ENCODE results near the gene APBA2.

DNA sequence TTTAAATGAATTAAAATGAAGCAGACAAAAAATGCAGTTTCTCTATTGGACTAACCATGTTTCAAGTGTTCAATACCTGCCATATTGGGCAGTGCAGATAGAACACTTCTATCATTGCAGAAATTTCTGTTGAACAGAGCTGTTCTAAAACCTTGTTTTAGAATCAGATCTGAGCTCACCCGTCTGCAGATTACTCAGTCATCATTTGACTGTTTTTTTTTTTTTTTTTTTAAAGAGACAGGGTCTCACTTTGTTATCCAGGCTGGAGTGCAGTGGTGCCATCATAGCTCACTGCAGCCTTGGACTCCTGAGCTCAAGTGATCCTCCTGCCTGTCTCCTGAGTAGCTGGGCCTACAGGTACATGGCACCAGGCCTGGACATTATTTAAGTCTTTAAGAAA, 128.7 kb downstream of the APBA2 start:
- no peak for TF ChIP-seq EP300 (IDR thresholded peaks at IDR 0.05)
- TF ChIP-seq, protein P1, sequence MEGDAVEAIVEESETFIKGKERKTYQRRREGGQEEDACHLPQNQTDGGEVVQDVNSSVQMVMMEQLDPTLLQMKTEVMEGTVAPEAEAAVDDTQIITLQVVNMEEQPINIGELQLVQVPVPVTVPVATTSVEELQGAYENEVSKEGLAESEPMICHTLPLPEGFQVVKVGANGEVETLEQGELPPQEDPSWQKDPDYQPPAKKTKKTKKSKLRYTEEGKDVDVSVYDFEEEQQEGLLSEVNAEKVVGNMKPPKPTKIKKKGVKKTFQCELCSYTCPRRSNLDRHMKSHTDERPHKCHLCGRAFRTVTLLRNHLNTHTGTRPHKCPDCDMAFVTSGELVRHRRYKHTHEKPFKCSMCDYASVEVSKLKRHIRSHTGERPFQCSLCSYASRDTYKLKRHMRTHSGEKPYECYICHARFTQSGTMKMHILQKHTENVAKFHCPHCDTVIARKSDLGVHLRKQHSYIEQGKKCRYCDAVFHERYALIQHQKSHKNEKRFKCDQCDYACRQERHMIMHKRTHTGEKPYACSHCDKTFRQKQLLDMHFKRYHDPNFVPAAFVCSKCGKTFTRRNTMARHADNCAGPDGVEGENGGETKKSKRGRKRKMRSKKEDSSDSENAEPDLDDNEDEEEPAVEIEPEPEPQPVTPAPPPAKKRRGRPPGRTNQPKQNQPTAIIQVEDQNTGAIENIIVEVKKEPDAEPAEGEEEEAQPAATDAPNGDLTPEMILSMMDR (IDR thresholded peaks at IDR 0.05) = no peak

All from upper lobe of left lung (tissue), 4 donors.